HuH-7 (cell line): Measurements from ENCODE around the gene SIRPA.

ENCODE experiments used
- DNase-seq: peaks from one replicate; pipeline ENCODE4 v3.0.0; 2011; ENCODE audit warnings: low spot score

SIRPA gene

GRCh38 chr20:1888796-1889463 lies 6.3 kb upstream of the SIRPA start:
- DNase-seq: peak; percentile 95

GRCh38 chr20:1890469-1891262 lies 4.5 kb upstream of the SIRPA start:
- no peak for DNase-seq

GRCh38 chr20:1891263-1892118 lies 3.7 kb upstream of the SIRPA start:
- no peak for DNase-seq

- no peak for DNase-seq
These were observed 3.2 kb upstream of the SIRPA start for GRCh38 chr20:1892119-1892385.

GRCh38 chr20:1893721-1894470 lies 1.3 kb upstream of the SIRPA start:
- no peak for DNase-seq

GRCh38 chr20:1894471-1894950 lies 696 bp upstream of the SIRPA start:
- DNase-seq: peak; percentile 55

- peak; percentile 51 for DNase-seq
These were observed 672 bp downstream of the SIRPA start for GRCh38 chr20:1895674-1896483.

- DNase-seq: no peak
These were observed 1.5 kb downstream of the SIRPA start for GRCh38 chr20:1896484-1897258.

GRCh38 chr20:1897541-1897940 lies 2.3 kb downstream of the SIRPA start:
- no peak for DNase-seq

- DNase-seq: no peak
These were observed 2.8 kb downstream of the SIRPA start for GRCh38 chr20:1897965-1898464.

GRCh38 chr20:1898482-1899240 lies 3.5 kb downstream of the SIRPA start:
- DNase-seq: no peak

GRCh38 chr20:1899241-1899525 lies 4.0 kb downstream of the SIRPA start:
- no peak for DNase-seq

- DNase-seq: peak; percentile 98
These were observed 5.2 kb downstream of the SIRPA start for GRCh38 chr20:1900321-1900801.

- DNase-seq: no peak
These were observed 6.5 kb downstream of the SIRPA start for GRCh38 chr20:1901704-1902103.

- no peak for DNase-seq
These were observed 7.0 kb downstream of the SIRPA start for GRCh38 chr20:1902188-1902587.

GRCh38 chr20:1904135-1904534 lies 8.9 kb downstream of the SIRPA start:
- no peak for DNase-seq

GRCh38 chr20:1905009-1905408 lies 9.8 kb downstream of the SIRPA start:
- no peak for DNase-seq

- no peak for DNase-seq
These were observed 10.5 kb downstream of the SIRPA start for GRCh38 chr20:1905693-1906092.

- no peak for DNase-seq
These were observed 11.3 kb downstream of the SIRPA start for GRCh38 chr20:1906361-1907051.
